HCT116 (cell line): Measurements from ENCODE around the gene PLCB1. TPM values are rescaled to one million over a fixed set of nuclear protein-coding genes. Genes with fewer than 3 reads are reported as not detected.

Experiments used
- ATAC-seq: fragments of 200-7000 bp; cut with Tn5 transposase; 2 replicates; pipeline ENCODE4 v1.9.1; 2020; ENCODE audit warnings: mild to moderate bottlenecking, moderate library complexity
- BruUV-seq: library from RNA; stranded (reverse); fragments of 400-500 nt; replicated peaks from 2 replicates; lab custom pipeline; 2021; lab: Mats Ljungman, UMichigan
- CTCF ChIA-PET: fragments of 300-600 bp; sonication (Branson Sonifier 250); formaldehyde crosslinking; loops from one replicate; lab custom pipeline; 2021; ENCODE audit warnings: antibody characterized with exemption; lab: Charles Lee
- POLR2A ChIA-PET: fragments of 300-600, 350-600 bp; sonication (Branson Sonifier 250); formaldehyde crosslinking; loops from one replicate; lab custom pipeline; 2021; ENCODE audit warnings: antibody characterized with exemption; lab: Charles Lee
- RAD21 ChIA-PET, 2 experiments: fragments of 300-600 bp; sonication (Branson Sonifier 250); formaldehyde crosslinking; loops; one replicate each; lab custom pipeline; 2023; ENCODE audit warnings: low total read pairs in 2 of 2; ENCODE audit not compliant: uncharacterized antibody in 2 of 2, unreplicated experiment in 2 of 2, low non-redundant PET in 1 of 2; lab: Charles Lee
- DNase-seq: peaks from one replicate; pipeline ENCODE4 v3.0.0-alpha.2; 2010; ENCODE audit warnings: low read depth, low spot score
- H2AFZ ChIP-seq: fragments of 200-600 bp; shearing (Covaris generic), sonication (generic); 2 replicates; pipeline ENCODE4 v1.6.1; 2017; ENCODE audit warnings: low read depth, mixed run types, mixed read lengths, antibody characterized with exemption, low read length; ENCODE audit not compliant: poor library complexity, severe bottlenecking
- H3K27ac ChIP-seq: 2 replicates; pipeline ENCODE4 v1.5.1; 2012; ENCODE audit warnings: low read depth, low read length
- H3K27me3 ChIP-seq: fragments of 200-600 bp; sonication (generic); 2 replicates; pipeline ENCODE4 v1.6.1; 2016; ENCODE audit warnings: mixed run types, low read length, mixed read lengths; ENCODE audit not compliant: insufficient read depth
- H3K36me3 ChIP-seq, 2 experiments: fragments of 200-500 bp in 1 of 2; fragments of 200-600 bp in 1 of 2; sonication (Bioruptor generic) in 1 of 2; sonication (generic) in 1 of 2; 2 replicates each; pipeline versions ENCODE4 v1.5.1 to v1.6.1; 2014 to 2016; ENCODE audit warnings: low read length in 2 of 2, inconsistent platforms in 1 of 2, mixed read lengths in 1 of 2, mixed run types in 1 of 2; ENCODE audit not compliant: insufficient read depth in 2 of 2, control insufficient read depth in 1 of 2
- H3K4me1 ChIP-seq, 2 experiments: fragments of 200-600 bp in 1 of 2; sonication (generic) in 1 of 2; 2 replicates each; pipeline versions ENCODE4 v1.5.1 to v1.6.1; 2012 to 2017; ENCODE audit warnings: low read length in 2 of 2, inconsistent platforms in 1 of 2, mild to moderate bottlenecking in 1 of 2, mixed read lengths in 1 of 2, mixed run types in 1 of 2, moderate library complexity in 1 of 2; ENCODE audit not compliant: insufficient read depth in 2 of 2, control insufficient read depth in 1 of 2
- H3K4me2 ChIP-seq: fragments of 200-600 bp; sonication (generic); 2 replicates; pipeline ENCODE4 v1.6.1; 2017; ENCODE audit warnings: mixed run types, low read length, mixed read lengths
- H3K4me3 ChIP-seq, 2 experiments: fragments of 200-600 bp in 1 of 2; sonication (generic) in 1 of 2; replicated peaks in 1 of 2; 2 replicates each; pipeline ENCODE4 v1.5.1; 2011 to 2016; ENCODE audit warnings: low read length in 2 of 2, control low read depth in 1 of 2, low read depth in 1 of 2, mild to moderate bottlenecking in 1 of 2, mixed read lengths in 1 of 2, mixed run types in 1 of 2
- H3K79me2 ChIP-seq: fragments of 200-600 bp; sonication (generic); 2 replicates; pipeline ENCODE4 v1.6.1; 2017; ENCODE audit warnings: mild to moderate bottlenecking, mixed run types, low read length, moderate library complexity, mixed read lengths; ENCODE audit not compliant: insufficient read depth
- H3K9ac ChIP-seq: fragments of 200-600 bp; sonication (generic); 2 replicates; pipeline ENCODE4 v1.6.1; 2016; ENCODE audit warnings: low read length, mixed read lengths
- H3K9me2 ChIP-seq: fragments of 200-600 bp; sonication (generic), shearing (Covaris generic); 2 replicates; pipeline ENCODE4 v1.6.1; 2017; ENCODE audit warnings: mixed run types, mild to moderate bottlenecking, moderate library complexity; ENCODE audit not compliant: insufficient read depth
- H3K9me3 ChIP-seq, 2 experiments: fragments of 200-500 bp in 1 of 2; fragments of 200-600 bp in 1 of 2; sonication (Bioruptor generic) in 1 of 2; sonication (generic) in 1 of 2; 2 replicates each; pipeline ENCODE4 v1.6.1; 2014 to 2017; ENCODE audit warnings: low read length in 2 of 2, mixed read lengths in 2 of 2, inconsistent platforms in 1 of 2, low read depth in 1 of 2, mild to moderate bottlenecking in 1 of 2, mixed run types in 1 of 2, moderate library complexity in 1 of 2; ENCODE audit not compliant: control insufficient read depth in 1 of 2, insufficient read depth in 1 of 2
- H4K20me1 ChIP-seq: fragments of 200-600 bp; sonication (generic), shearing (Covaris generic); 2 replicates; pipeline ENCODE4 v1.6.1; 2017; ENCODE audit warnings: mixed run types, mild to moderate bottlenecking, moderate library complexity; ENCODE audit not compliant: insufficient read depth
- CBX3 ChIP-seq: IDR thresholded peaks from 2 replicates; pipeline ENCODE4 v1.6.1; 2012; ENCODE audit warnings: low read depth
- CEBPB ChIP-seq: IDR thresholded peaks from 2 replicates; pipeline ENCODE4 v1.6.1; 2012; ENCODE audit warnings: low read depth
- CTCF ChIP-seq, 3 experiments: fragments of 200-600 bp in 1 of 3; sonication (generic) in 1 of 3; IDR thresholded peaks in 2 of 3; conservative IDR thresholded peaks in 1 of 3; 2 replicates each; pipeline ENCODE4 v1.5.1; 2012 to 2017; ENCODE audit warnings: low read depth in 2 of 3, low read length in 2 of 3, antibody characterized with exemption in 1 of 3, borderline replicate concordance in 1 of 3, control low read depth in 1 of 3, mild to moderate bottlenecking in 1 of 3, mixed read lengths in 1 of 3, mixed run types in 1 of 3, moderate library complexity in 1 of 3; ENCODE audit not compliant: insufficient read depth in 1 of 3
- EGR1 ChIP-seq: IDR thresholded peaks from 2 replicates; pipeline ENCODE4 v1.6.1; 2012; ENCODE audit warnings: low read depth
- EZH2phosphoT487 ChIP-seq: fragments of 200-600 bp; IDR thresholded peaks from 2 replicates; pipeline ENCODE4 v1.6.1; 2018; ENCODE audit warnings: antibody characterized with exemption, borderline replicate concordance
- FOSL1 ChIP-seq: IDR thresholded peaks from 2 replicates; pipeline ENCODE4 v1.6.1; 2012; ENCODE audit warnings: low read depth
- POLR2AphosphoS5 ChIP-seq: IDR thresholded peaks from 2 replicates; pipeline ENCODE4 v1.6.1; 2011; ENCODE audit warnings: mild to moderate bottlenecking, low read depth, low read length, moderate library complexity
- RAD21 ChIP-seq: IDR thresholded peaks from 2 replicates; pipeline ENCODE4 v1.6.1; 2012; ENCODE audit warnings: low read depth, mild to moderate bottlenecking
- SIN3A ChIP-seq: IDR thresholded peaks from 2 replicates; pipeline ENCODE4 v1.6.1; 2012; ENCODE audit warnings: low read depth
- SP1 ChIP-seq: IDR thresholded peaks from 2 replicates; pipeline ENCODE4 v1.6.1; 2012; ENCODE audit warnings: low read depth
- SRF ChIP-seq: IDR thresholded peaks from 2 replicates; pipeline ENCODE4 v1.6.1; 2012; ENCODE audit warnings: low read depth
- TCF7L2 ChIP-seq: IDR thresholded peaks from 2 replicates; pipeline ENCODE4 v1.7.0; 2011; ENCODE audit warnings: borderline replicate concordance, inconsistent platforms; ENCODE audit not compliant: insufficient read depth, insufficient read length; ENCODE audit errors: extremely low read depth
- YY1 ChIP-seq: IDR thresholded peaks from 2 replicates; pipeline ENCODE4 v1.6.1; 2011; ENCODE audit warnings: low read length, low read depth, moderate library complexity, mild to moderate bottlenecking; ENCODE audit not compliant: insufficient replicate concordance; ENCODE audit errors: extremely low read depth
- ZFX ChIP-seq: fragments of 450-650 bp; IDR thresholded peaks from 2 replicates; pipeline ENCODE4 v1.6.1; 2017
- ZNF274 ChIP-seq: fragments of 200-500 bp; sonication (Bioruptor generic); IDR thresholded peaks from 2 replicates; pipeline ENCODE4 v1.6.1; 2014; ENCODE audit warnings: mild to moderate bottlenecking, low read depth, low read length, inconsistent platforms
- intact Hi-C: fragments of 100-400 bp; cut with micrococcal nuclease; formaldehyde crosslinking; loops from 2 replicates; pipeline ENCODE4 v1.10.0; 2022
- total RNA-seq: library from RNA; stranded (reverse); gene quantifications from one replicate; pipeline ENCODE4 v1.2.1, GENCODE V29; 2021; ENCODE audit not compliant: unreplicated experiment
- TF ChIP-seq, protein P1 (sequence below): IDR thresholded peaks from 2 replicates; pipeline ENCODE4 v1.6.1; 2012
- TF ChIP-seq, protein P2 (sequence below): IDR thresholded peaks from 2 replicates; pipeline ENCODE4 v1.6.1; 2012
- TF ChIP-seq, protein P3 (sequence below): IDR thresholded peaks from 2 replicates; pipeline ENCODE4 v1.6.1; 2011; ENCODE audit warnings: mild to moderate bottlenecking, low read length, moderate library complexity; ENCODE audit not compliant: insufficient replicate concordance; ENCODE audit errors: extremely low read depth

PLCB1 gene
- total RNA-seq, 1 experiment from 2014 or later = 15.8 TPM

DNA sequence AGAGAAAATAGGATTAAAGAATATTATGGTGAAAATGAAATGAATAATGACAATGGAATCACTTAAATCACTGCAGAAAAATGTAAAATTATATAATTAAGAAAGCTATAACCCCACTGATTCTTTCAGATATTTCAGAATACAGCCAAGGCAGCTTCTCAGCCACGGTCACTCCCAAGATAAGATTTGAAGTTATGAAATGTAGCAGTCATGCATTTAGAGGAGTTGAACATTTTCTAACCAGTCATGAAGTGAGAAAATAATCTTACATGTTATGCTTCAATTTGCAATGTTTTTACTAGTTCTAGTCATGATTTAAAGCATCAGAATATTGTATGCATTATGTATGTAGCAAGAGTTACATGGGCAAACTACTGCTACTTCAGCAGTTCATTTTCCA lies 13.3 kb upstream of the PLCB1 start:
- Histone ChIP-seq H3K36me3 (no peaks in the 10 kb centered on the region), H3K4me1 (peaks cover 6 to 8% of the 10 kb centered on the region in 2 experiments; a peak in 3 of 4 replicates), H2AFZ (no peak overlapping the region), H3K4me2 (no peak overlapping the region), H3K79me2 (no peaks in the 10 kb centered on the region), H3K9ac (no peak overlapping the region), H3K4me3 (no peak overlapping the region), H3K9me2 (no peaks in the 10 kb centered on the region), H3K27ac (no peak overlapping the region), H3K9me3 (no peaks in the 10 kb centered on the region), H4K20me1 (no peaks in the 10 kb centered on the region), H3K27me3 (no peaks in the 10 kb centered on the region)
- ATAC-seq (no peak), DNase-seq (no peak)
- TF ChIP-seq RAD21 (no peak), SP1 (no peak), ZNF274 (no peak), EZH2phosphoT487 (no peak), CEBPB (no peak), CTCF (IDR thresholded peaks at IDR 0.05 in 2 of 3, conservative IDR thresholded peaks at IDR 0.05 in 1 of 3; ENCODE audit: borderline replicate concordance in 1 of 3, insufficient read depth in 1 of 3, low read depth in 2 of 3, low read length in 2 of 3) (no peak), YY1 (no peak), FOSL1 (no peak), TCF7L2 (no peak), SRF (no peak), ZFX (no peak), EGR1 (no peak), POLR2AphosphoS5 (no peak), SIN3A (no peak), CBX3 (no peak)
- TF ChIP-seq, protein P1, sequence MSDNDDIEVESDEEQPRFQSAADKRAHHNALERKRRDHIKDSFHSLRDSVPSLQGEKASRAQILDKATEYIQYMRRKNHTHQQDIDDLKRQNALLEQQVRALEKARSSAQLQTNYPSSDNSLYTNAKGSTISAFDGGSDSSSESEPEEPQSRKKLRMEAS = no peak
- TF ChIP-seq, protein P2, sequence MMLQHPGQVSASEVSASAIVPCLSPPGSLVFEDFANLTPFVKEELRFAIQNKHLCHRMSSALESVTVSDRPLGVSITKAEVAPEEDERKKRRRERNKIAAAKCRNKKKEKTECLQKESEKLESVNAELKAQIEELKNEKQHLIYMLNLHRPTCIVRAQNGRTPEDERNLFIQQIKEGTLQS = no peak
- TF ChIP-seq, protein P3, sequence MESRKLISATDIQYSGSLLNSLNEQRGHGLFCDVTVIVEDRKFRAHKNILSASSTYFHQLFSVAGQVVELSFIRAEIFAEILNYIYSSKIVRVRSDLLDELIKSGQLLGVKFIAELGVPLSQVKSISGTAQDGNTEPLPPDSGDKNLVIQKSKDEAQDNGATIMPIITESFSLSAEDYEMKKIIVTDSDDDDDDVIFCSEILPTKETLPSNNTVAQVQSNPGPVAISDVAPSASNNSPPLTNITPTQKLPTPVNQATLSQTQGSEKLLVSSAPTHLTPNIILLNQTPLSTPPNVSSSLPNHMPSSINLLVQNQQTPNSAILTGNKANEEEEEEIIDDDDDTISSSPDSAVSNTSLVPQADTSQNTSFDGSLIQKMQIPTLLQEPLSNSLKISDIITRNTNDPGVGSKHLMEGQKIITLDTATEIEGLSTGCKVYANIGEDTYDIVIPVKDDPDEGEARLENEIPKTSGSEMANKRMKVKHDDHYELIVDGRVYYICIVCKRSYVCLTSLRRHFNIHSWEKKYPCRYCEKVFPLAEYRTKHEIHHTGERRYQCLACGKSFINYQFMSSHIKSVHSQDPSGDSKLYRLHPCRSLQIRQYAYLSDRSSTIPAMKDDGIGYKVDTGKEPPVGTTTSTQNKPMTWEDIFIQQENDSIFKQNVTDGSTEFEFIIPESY = no peak
- BruUV-seq = no TSS peak
- intact Hi-C loops = no loop called here
- RAD21 ChIA-PET = no interaction called here
- CTCF ChIA-PET = no interaction called here
- POLR2A ChIA-PET = no interaction called here
